Stimulated activated naive CD8-positive, alpha-beta T cell treated with anti-CD3 and anti-CD28 coated beads, Interleukin-15, Interleukin-2, amounts not matched to agents 100 U/mL and 50 U/mL, for 24 hours (primary cell): ENCODE results near the gene DIRAS3.
"Not testable (repeated sequence)": the region's sequence is repeated elsewhere in the genome, so short reads cannot be mapped to it uniquely, and the experiment has no call there.

Experiments
- ATAC-seq: fragments of 150-1000 bp; cut with Tn5 transposase; one replicate; pipeline ENCODE4 v1.10.0; 2021
- DNase-seq: peaks from one replicate; pipeline ENCODE4 v3.0.0; 2021

DIRAS3 gene

GRCh38 chr1:68024635-68025338 lies 25.6 kb downstream of the DIRAS3 start:
- no peak for DNase-seq
- ATAC-seq: no peak

GRCh38 chr1:68016381-68016780 lies 34.0 kb downstream of the DIRAS3 start:
- ATAC-seq: no peak
- DNase-seq: no peak

GRCh38 chr1:68015971-68016370 lies 34.5 kb downstream of the DIRAS3 start:
- no peak for ATAC-seq
- no peak for DNase-seq

GRCh38 chr1:68015369-68015768 lies 35.1 kb downstream of the DIRAS3 start:
- DNase-seq: no peak
- no peak for ATAC-seq

- ATAC-seq: no peak
- DNase-seq: no peak
Measured at GRCh38 chr1:68013351-68013750, 37.1 kb downstream of the DIRAS3 start.

GRCh38 chr1:68011657-68012375 lies 38.6 kb downstream of the DIRAS3 start:
- ATAC-seq (no peak), DNase-seq (no peak)

GRCh38 chr1:68010543-68010942 lies 39.9 kb downstream of the DIRAS3 start:
- no peak for DNase-seq
- ATAC-seq: no peak

- no peak for DNase-seq
- no peak for ATAC-seq
Measured at GRCh38 chr1:68010090-68010489, 40.3 kb downstream of the DIRAS3 start.

- not testable (repeated sequence) for ATAC-seq
Measured at GRCh38 chr1:68003626-68004025, 46.8 kb downstream of the DIRAS3 start.

GRCh38 chr1:68000191-68000590 lies 50.2 kb downstream of the DIRAS3 start:
- DNase-seq: no peak
- no peak for ATAC-seq

More at GRCh38 chr1:68003626-68004025, 46.8 kb downstream of the DIRAS3 start:
- DNase-seq: not testable (repeated sequence)

- DNase-seq: no peak
- no peak for ATAC-seq
Measured at GRCh38 chr1:67997746-67998145, 52.7 kb downstream of the DIRAS3 start.
